GM18511 (cell line): Measurements from ENCODE around the gene MYOF.
A peak's percentile ranks its signal among the peaks of the same experiment; 100 is the strongest.

ENCODE experiments used
- ATAC-seq: cut with Tn5 transposase; IDR thresholded peaks from one replicate; pipeline ENCODE4 v1.9.1; 2021; ENCODE audit warnings: mild to moderate bottlenecking, moderate library complexity; ENCODE audit not compliant: unreplicated experiment

Gene MYOF

DNA sequence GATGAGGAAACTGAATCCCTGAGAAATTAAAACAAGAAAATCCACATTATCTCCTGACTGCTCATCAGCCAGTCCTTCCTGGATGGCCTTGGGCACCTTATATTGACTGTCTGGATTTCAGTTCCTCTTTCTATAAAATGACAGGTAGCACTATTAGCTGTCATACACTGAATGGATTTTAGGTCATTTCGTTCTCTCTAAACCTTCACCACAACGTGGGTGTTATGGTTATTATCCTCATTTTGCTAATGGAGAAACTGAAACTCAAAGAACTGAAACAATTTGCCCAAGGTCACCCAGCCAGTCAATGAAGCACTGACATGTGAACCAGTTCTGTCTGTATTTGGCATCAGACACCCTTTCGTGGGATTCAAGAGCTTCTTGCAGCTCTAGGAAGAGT is 214.6 kb downstream of the MYOF start:
- ATAC-seq = peak; percentile 99

DNA sequence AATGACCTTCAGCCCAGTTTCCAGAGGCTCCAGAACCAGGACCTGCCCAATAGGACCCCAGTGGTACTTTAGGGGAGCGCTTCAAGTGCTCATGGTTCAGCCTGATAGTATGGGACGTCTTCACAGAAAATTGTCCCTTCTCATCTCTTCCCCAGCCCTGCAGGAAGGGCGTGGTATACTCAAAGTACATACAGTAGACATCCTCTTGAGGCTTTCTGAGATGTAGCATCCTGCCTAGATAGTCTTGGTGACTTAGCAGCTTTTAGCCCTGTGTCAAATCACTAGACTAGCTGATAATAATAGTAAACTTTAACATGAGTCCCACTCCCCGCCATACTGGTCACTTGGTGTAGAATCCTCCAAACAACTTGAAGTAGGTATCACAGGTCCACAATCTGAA is 215.3 kb downstream of the MYOF start:
- ATAC-seq = peak; percentile 5

DNA sequence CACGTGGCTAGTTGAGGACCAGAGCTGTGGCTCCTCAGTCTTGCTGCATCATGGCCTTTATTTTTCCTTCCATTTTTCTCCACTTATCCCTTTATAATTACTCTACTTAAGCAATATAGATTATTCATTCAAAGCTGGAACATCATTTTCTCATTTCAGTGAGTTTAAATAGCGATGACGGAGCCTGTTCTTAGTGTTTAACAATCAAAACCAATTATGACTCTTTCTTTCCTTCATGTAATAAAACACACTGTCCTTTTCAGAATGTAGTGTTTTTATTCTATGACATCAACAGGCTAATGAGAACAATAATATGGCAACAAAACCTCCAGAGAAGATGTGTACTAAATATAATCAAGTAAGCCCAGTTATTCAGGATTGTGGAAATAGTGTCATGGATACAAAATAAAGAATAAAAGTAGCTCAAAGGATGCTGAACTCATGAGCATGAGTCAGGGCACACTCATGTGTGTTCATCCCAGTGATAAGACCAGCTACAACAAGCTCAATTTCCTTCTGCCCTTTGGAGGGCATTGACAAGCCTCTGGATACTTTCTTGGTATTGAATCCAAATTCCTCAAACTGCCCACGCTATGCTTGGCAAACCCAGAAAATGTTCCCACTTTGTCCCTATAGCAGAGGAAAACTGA is 220.0 kb downstream of the MYOF start:
- ATAC-seq = no peak

DNA sequence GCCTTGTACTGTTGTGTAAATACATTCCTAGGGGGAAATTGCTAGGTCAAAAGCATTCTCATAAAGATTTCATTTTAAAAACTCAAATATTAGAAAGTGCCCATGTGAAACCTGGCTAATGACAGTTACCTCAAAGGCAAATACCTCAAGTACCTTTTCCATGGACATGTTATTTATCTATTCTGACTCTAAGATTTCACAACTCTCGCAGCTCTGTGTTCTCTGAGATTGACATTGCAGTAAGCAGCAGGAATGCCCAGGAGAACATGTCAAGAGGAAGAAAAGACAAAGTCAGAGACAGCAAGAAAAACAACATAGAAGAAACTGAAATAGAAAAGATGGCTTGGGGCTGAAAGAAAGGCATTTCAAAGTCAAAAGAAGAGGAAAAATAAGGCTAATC is 221.0 kb downstream of the MYOF start:
- ATAC-seq = no peak

DNA sequence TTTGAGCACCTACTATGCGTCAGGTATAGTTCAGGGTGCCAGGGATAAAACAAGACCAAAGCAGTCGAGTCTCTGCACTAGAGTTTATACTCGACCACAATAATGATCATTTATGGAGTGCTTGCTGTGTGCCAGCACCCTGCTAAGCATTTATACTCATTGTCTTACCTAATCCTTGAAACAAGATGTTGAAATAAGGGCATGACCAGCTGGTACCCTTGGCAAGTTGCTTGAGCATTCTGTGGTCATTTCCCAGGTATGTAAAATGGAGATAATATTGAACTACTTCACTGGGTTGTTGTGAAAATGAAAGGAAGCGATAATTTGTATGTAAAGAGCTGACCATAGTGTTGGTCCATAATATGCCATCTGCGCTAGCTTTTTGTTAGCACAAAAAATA is 223.0 kb downstream of the MYOF start:
- no peak for ATAC-seq
